Spleen (tissue), 7 donors: ENCODE results near the gene NPHP4.

Experiments
- CTCF ChIP-seq, 11 experiments: fragments of 200-600 bp in 7 of 11; fragments of 450-650 bp in 4 of 11; sonication (generic) in 4 of 11; IDR thresholded peaks in 8 of 11; conservative IDR thresholded peaks in 3 of 11; 1 replicate in 7 of 11; 2 replicates in 4 of 11; pipeline versions ENCODE4 v1.4.0 to v1.8.0; 2016 to 2021; ENCODE audit warnings: antibody characterized with exemption in 11 of 11, inconsistent platforms in 4 of 11, mild to moderate bottlenecking in 1 of 11
- POLR2A ChIP-seq, 3 donors: fragments of 450-650 bp; IDR thresholded peaks; one replicate each; pipeline ENCODE4 v1.5.1; 2017; ENCODE audit warnings: antibody characterized with exemption in 3 of 3, mild to moderate bottlenecking in 1 of 3
- POLR2AphosphoS5 ChIP-seq, 3 donors: sonication (generic); formaldehyde crosslinking; IDR thresholded peaks; one replicate each; pipeline ENCODE4 v1.5.1; 2017; ENCODE audit warnings: antibody characterized with exemption in 3 of 3
- donor health status: DM: no; HTN: no; CAD: no; lungs with moderate emphysema.
- donor health status: DM: no; HTN: no; CAD: no.
- donor health status: DM: no; HTN: no; CAD: no.

DNA sequence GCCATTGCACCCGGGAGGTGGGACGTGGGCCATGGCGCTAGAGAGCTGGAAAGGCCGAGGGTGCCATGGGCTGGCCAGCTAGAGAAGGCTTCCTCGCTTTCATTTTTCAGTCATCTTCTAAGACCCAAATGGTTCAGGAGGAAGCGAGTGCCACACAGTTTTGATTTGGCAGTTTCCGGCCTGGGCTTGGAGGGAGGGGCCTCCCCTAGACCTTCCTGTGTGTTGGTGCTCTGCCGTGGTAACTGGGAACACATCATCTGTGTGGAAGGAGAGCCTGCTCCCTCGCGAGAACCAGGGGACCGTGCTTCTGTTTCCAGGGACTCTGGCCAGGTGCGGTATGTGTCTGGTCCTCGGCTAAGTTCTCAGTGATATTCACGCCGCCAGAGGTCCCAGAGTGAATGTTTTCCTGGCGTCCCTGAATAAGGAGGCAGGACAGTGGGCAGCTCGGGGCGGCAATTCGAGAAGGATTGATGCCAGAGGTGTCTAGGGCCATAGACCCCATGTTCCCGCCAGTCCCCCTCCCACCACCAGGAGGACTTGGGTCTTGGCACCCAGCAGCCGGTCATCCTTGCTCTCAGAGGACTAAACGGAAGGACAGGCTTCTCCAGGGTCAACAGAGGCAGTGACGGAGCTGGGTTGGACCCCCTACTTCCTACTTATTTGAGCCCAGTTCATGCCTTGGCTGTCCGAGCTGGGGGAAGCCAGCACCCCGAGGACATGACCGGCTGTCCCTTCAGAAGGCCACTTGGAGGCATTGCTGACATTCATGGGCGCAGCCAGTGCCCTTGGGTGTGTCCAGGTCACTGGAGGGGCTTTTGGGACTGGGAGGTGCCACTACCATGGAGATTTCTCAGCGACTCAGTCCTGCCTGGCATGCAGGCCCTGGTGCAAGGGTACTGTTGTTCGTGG, 2.7 kb upstream of the NPHP4 start:
- TF ChIP-seq CTCF (IDR thresholded peaks at IDR 0.05 in 8 of 11, conservative IDR thresholded peaks at IDR 0.05 in 3 of 11) (peak in 1 of 11 experiments; percentile 9), POLR2AphosphoS5 (IDR thresholded peaks at IDR 0.05) (peak; percentile 13 to 64 (median 56)), POLR2A (IDR thresholded peaks at IDR 0.05) (no peak)
